DMS 273 (cell line): ENCODE results near the gene MTRFR.
A peak's percentile ranks its signal among the peaks of the same experiment; 100 is the strongest.
"Not testable (repeated sequence)": the region's sequence is repeated elsewhere in the genome, so short reads cannot be mapped to it uniquely, and the experiment has no call there.

Source experiments
- DNase-seq: peaks from one replicate; lab custom pipeline; 2025; ENCODE audit not compliant: unreplicated experiment; lab: John Stamatoyannopoulos, UW

MTRFR gene

GRCh38 chr12:123232807-123233504, at the start of gene MTRFR, which contains the start of gene MPHOSPH9:
MTRFR (plus strand) TSS chr12:123233436; CDS start chr12:123253675, 20,239 bp downstream.
MPHOSPH9 (minus strand) TSS chr12:123233141; CDS start chr12:123230364, 2,777 bp downstream.
- DNase-seq, result peak; percentile 99

GRCh38 chr12:123187637-123188036, 45.6 kb upstream of the MTRFR start:
- DNase-seq, result no peak

GRCh38 chr12:123199936-123200335, 33.3 kb upstream of the MTRFR start:
- no peak for DNase-seq

GRCh38 chr12:123200414-123200813, 32.8 kb upstream of the MTRFR start:
- DNase-seq, result no peak

GRCh38 chr12:123206794-123207193, 26.4 kb upstream of the MTRFR start:
- not testable (repeated sequence) for DNase-seq

GRCh38 chr12:123207815-123208214, 25.4 kb upstream of the MTRFR start:
- not testable (repeated sequence) for DNase-seq

- DNase-seq, result no peak
Measured at GRCh38 chr12:123223241-123223668, 10.0 kb upstream of the MTRFR start.

GRCh38 chr12:123225443-123225842, 7.8 kb upstream of the MTRFR start:
- DNase-seq, result no peak

GRCh38 chr12:123227581-123228258, 5.5 kb upstream of the MTRFR start:
- DNase-seq, result no peak

GRCh38 chr12:123229051-123229450, 4.2 kb upstream of the MTRFR start:
- DNase-seq, result no peak

- DNase-seq, result peak; percentile 33
Measured at GRCh38 chr12:123231931-123232330, 1.3 kb upstream of the MTRFR start.

- DNase-seq, result no peak
Measured at GRCh38 chr12:123232472-123232806, 797 bp upstream of the MTRFR start.

GRCh38 chr12:123233505-123234308, 471 bp downstream of the MTRFR start:
- peak; percentile 43 for DNase-seq

GRCh38 chr12:123237646-123238329, 4.6 kb downstream of the MTRFR start:
- DNase-seq, result peak; percentile 64

GRCh38 chr12:123238330-123238682, 5.1 kb downstream of the MTRFR start:
- no peak for DNase-seq

GRCh38 chr12:123238961-123239360, 5.7 kb downstream of the MTRFR start:
- no peak for DNase-seq

- DNase-seq, result peak; percentile 25
Measured at GRCh38 chr12:123242116-123242904, 9.1 kb downstream of the MTRFR start.

- DNase-seq, result no peak
Measured at GRCh38 chr12:123243671-123244262, 10.5 kb downstream of the MTRFR start.

GRCh38 chr12:123245678-123246077, 12.4 kb downstream of the MTRFR start:
- no peak for DNase-seq

GRCh38 chr12:123248129-123248528, 14.9 kb downstream of the MTRFR start:
- not testable (repeated sequence) for DNase-seq
